GM19467 (cell line): Measurements from ENCODE around the gene P2RY6.
"Not testable (repeated sequence)": the region's sequence is repeated elsewhere in the genome, so short reads cannot be mapped to it uniquely, and the experiment has no call there.

Experiments
- ATAC-seq: cut with Tn5 transposase; IDR thresholded peaks from one replicate; pipeline ENCODE4 v1.9.1; 2021; ENCODE audit warnings: mild to moderate bottlenecking, moderate library complexity; ENCODE audit not compliant: unreplicated experiment

The P2RY6 gene

GRCh38 chr11:73259406-73260126 is 12.6 kb upstream of the P2RY6 start:
- ATAC-seq = no peak

- ATAC-seq = no peak
Measured at GRCh38 chr11:73260127-73260457, 12.0 kb upstream of the P2RY6 start.

DNA sequence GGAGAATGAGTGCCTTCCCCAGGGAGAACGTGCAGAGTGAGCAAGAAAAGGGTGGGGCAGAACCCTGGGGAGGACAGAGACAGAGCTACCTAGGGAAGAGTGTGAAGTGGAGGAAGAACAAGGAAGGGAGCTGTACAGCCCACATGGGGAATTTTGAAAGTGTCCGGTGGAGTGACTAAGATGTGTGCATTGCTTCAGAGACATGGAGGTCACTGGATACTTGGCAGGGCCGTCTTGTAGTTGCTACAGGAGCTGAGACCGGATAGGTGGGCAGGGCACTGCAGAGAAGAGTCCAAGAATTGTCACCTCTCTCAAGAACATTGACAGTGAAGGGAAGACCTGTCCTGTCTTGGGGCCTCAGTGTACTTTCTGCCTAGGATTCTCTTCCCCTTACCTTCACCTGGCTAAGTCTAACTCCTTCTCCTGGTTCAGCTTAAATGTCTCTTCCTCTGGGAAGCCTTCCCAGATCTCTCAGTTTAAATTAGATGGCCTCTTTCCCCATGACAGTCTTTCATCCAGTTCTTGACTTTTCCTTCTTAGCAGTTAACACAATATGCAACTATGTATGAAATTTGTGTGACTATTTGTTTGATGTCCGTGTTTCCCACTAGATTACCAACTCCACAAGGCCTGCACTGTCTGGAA is 9.2 kb upstream of the P2RY6 start:
- no peak for ATAC-seq

DNA sequence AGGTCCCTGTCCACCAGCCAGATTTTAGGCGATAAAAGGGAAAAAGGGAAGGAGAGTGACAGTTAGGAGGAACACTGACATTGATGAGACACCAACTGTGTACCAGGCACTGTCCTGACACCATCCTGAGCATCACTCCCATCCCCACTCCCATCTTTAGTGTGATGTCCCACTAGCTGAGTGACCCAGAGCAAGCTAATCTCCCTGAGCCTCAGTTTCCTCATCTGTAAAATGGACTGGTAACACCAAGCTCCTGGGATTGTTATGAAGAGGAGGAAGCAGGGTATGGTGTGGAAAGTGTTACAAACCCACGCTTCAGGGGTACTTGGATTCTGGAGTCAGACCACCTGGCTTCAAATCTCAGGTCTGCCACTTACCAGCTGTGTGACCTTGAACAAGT is 8.5 kb upstream of the P2RY6 start:
- no peak for ATAC-seq

- ATAC-seq = no peak
Measured at GRCh38 chr11:73265278-73265810, 6.8 kb upstream of the P2RY6 start.

DNA sequence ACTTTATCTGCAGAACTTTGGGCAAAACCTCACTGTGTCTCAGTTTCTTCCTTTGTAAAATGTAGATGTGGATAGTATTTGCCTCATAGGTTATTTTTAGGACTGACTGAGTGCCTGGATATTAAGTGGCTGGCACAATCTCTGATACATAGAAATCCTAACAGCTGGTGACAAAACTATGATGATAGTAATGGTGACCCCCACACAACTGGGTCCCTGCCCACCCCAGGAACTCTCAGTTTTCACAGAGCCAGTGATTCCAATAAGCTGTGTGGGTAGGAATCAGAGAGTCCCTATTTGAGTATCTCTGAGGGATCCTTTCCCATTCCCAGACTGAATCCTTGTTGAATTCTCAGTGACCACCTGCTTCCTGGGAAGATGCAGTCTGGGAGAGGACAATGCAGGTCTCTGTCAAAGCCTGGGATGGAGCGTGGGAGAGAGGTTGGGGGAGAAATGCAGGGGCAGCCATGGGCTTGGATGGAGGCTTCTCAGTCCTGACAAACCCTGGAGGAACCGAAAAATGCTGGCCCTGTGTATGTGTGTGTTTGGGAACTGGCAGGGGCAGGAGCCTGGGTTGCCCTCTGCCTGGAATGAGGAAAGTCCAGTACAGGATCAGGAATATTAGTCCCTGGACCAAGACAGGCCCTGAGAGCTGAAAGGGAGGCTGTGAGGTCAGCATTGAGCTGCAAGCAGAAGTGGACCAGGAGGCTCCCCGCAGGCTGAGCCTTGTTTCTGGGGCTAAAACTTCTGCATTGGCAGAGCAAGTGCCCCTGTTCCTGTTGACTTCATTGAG is 6.1 kb upstream of the P2RY6 start:
- no peak for ATAC-seq

- no peak for ATAC-seq
Measured at GRCh38 chr11:73266646-73267020, 5.5 kb upstream of the P2RY6 start.

DNA sequence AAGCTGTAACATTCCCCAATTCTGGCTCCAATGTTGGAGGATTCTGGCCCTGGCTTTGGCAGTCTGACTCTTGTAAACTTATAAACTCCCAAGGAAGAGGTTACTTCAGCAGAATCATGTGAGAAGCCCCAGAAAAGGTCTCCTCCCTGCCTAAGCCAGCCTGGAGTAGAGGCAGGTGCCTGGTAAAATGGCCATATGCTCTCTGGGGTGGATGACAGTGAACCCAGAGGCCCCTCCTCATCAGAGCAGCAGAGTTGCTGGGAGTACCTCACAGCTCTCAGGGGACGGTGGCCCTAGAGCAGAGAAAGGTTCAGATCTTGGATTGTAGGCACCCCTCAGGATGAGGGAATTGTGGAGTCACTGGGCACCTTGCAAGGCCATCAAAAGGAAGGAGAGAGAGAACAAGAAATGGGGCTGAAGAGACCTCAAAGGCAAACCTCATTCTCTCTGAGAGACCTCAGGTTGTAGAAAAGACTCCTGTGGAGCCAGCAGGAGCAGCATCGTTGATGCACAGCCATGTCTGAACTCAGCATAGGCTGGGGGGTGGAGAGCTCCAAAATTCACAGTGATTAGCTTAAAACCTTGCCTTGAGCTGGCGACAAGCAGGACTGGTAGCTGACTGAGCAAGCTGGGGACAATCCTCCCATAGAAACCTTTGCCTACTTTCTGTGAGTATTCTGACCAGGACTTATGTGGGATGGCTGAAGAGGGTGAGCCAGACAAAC is 4.9 kb upstream of the P2RY6 start:
- no peak for ATAC-seq

- ATAC-seq = no peak
Measured at GRCh38 chr11:73267906-73268540, 4.1 kb upstream of the P2RY6 start.

DNA sequence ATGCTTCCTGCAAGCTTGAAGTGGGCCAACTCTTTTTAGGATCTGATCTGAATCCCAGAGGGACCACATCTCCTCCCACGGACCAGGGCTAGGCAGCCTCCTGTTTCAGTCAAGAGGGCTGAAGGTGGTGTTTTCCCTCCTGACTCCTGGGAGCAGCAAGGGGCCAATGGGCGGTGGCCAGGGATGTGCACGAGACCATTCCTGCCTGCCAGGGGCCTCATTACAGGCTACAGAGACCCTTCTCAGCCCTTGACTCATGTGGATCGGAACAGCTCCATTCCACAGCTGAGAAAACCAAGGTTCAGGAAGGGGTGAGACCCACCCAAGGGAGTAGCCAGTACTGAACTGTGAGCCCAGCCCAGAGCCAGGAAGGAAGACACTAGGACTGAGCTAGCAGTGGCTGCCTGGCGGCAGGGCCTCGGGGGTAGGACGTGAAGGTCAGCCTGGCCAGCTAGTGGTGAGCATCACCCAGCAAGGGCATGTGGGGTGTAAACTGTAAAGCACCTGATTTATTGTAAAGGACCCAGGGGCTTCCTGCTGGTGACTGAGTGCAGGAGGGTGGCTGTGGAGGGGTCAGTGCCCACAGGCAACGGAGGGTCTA is 3.4 kb upstream of the P2RY6 start:
- no peak for ATAC-seq

DNA sequence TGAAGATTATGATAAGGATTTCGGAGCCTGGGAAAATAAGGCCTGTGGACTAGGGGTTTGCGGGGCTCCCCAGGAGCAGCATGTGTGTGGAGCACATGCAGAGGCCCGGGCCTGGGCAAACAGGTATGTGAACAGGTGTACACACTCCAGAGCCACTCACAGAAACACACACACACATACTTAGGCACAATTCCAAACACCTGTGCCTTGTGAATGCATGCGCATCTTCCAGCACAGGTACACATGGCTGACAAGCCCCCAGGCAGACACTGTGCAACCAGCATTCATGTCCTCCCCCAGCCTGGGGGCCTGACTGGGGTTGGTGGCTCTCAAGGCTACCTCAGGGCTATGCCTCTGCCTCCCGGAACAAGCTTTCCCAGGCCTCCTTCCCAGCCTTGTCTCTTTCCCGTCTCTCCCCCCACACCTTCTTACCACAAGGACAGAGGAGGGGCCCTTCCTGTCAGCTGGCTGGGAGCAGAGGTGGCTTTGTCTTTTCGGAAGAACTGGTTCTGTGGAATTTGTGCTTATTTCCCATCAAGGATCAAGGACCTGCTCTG is 2.6 kb upstream of the P2RY6 start:
- ATAC-seq = no peak

GRCh38 chr11:73270016-73270854 is 1.9 kb upstream of the P2RY6 start:
- no peak for ATAC-seq

DNA sequence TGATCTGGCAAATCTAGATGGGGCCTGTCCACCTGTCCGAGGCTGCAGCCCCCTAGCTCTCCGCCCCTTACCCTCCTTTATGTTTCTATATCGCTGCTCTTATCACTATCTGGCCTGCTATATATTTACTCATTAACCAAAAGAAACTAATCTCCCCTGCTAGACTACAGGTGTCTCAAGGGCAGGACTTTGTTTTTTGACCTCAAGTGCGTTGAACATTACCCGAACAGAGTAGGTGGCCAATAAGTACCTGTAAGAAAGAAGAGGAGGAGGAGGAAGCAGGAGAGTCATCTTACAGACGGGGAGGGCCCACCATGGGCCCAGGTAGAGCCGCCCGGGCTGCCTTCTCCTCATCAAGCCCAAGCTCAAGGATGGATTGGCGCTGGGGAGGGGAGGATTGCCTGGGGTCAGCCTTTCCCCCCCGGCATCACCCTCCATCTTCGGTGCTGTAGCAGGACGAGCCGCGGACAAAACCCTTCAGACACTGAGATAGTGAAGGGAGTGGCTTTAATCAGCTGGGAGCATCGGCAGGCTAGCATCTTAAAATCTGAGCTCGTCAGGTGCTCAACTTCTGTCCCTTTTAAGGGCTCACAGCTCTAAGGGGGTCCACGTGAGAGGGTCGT is 1.2 kb upstream of the P2RY6 start:
- ATAC-seq = no peak

- ATAC-seq = not testable (repeated sequence)
Measured at GRCh38 chr11:73271478-73271865, 666 bp upstream of the P2RY6 start.

- no peak for ATAC-seq
Measured at GRCh38 chr11:73272680-73273038, 521 bp downstream of the P2RY6 start.

DNA sequence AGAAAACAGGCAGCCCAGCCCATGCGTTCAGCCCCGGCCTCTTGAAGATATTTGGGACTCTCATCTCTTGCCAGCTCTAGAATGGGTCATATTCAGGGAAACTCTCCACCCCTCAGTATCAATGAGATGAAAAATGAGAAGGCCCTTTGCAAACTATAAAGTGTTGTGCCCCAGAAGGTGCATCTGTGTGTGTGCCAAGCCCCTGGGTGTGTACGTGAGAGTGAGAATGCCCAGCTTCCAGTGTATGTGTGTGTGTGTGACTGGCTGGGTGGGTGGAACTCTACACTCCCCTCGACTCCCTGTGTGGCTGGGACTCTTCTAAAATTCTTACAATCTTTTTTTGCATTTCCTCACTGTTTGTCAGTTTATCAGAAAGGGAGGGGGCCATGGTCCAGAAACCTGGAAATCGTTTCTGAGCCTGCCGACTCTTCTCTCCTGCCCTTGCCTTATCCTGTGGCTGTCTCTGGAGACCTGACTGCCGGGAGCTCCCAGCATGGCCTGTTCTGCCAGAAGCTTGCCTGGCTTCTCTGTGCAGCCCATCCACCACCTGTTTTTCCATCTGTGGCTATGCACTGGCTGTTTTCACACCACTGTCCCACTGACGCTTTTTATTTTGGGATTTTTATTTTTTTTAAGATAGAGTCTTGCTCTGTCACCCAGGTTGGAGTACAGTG is 1.2 kb downstream of the P2RY6 start:
- no peak for ATAC-seq

GRCh38 chr11:73274191-73274590 is 2.1 kb downstream of the P2RY6 start:
- not testable (repeated sequence) for ATAC-seq

- no peak for ATAC-seq
Measured at GRCh38 chr11:73274722-73275380, 2.7 kb downstream of the P2RY6 start.
